HG03521 (cell line): ENCODE results near the gene SPATS2.
"Not testable (repeated sequence)": the region's sequence is repeated elsewhere in the genome, so short reads cannot be mapped to it uniquely, and the experiment has no call there.

Source experiments
- ATAC-seq: cut with Tn5 transposase; IDR thresholded peaks from one replicate; pipeline ENCODE4 v1.9.1; 2021; ENCODE audit warnings: mild to moderate bottlenecking, moderate library complexity; ENCODE audit not compliant: unreplicated experiment

The SPATS2 gene

DNA sequence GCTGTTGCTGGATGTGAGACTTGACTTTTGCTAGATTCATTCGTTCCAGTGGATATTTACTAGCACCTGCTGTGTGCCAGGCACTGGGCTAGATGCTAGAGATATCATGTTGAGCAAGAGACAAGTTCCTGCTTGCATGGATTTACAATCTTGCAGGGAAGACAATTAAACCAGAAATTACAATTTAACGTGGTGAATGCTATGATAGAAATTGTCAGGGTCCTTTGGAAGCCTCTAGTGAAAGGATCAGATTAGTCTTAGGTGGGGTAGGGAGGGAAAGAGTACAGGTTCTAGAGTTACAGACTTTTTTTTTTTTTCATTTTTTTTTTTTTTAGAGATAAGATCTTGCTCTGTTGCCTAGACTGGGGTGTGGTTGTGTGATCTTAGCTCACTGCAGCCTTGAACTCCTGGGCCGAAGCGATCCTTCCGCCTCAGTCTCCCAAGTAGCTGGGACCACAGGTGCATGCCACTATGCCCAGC is 36.7 kb downstream of the SPATS2 start:
- no peak for ATAC-seq

DNA sequence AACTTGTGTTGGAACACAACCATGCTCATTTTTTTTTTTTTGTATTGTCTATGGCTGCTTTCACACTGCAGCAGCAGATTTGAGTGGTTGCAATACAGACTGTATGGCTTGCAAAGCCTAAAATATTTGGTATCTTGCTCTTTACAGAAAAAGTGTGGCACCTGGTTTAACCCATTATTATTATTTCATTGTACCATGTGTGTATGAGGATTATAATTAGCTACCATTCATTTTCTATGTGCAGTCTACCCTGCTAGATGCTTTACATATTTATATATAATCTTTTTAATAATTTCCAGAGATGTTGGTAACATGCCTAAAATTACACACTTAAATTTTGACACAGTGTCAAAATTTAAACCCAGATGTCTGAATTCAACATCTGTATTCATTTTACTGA is 37.7 kb downstream of the SPATS2 start:
- no peak for ATAC-seq

- ATAC-seq, result no peak
Observed at GRCh38 chr12:49410818-49411217, 43.6 kb downstream of the SPATS2 start.

DNA sequence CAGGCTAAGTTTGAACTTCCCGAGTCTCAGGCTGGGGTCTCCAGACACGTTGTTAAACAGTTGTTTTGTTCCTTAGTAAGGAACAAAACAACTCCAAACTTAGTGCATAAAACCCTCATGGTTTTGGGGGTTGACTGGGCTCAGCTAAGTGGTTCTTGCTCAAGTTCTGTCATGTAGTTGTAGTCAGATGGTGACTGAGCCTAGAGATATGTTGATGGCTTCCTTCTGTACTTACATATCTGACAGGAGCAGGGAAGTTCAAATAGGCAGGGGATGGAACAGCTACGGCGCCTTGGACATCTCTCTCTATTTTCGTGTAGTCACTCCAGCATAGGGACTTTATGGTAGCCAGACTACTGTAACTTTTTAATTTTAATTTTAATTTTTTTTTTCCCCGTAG is 45.7 kb downstream of the SPATS2 start:
- no peak for ATAC-seq

- ATAC-seq, result no peak
Observed at GRCh38 chr12:49413796-49414195, 46.5 kb downstream of the SPATS2 start.

DNA sequence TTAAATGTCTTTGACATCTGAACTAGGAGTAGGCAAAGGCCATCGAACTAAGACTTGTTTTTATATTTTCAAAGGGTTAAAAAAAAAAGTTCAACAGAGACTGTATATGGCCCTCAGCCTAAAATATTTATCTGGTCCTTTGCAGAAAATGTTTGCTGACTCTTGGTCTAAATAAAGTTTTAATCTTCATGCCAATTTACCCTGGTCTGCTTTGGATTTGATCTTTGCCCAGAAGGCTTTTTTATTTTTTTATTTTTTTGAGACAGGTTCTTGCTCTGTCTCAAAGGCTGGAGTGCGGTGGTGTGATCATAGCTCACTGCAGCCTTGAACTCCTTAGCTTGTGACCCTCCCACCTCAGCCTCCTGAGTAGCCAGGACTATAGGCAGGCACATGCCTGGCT is 47.1 kb downstream of the SPATS2 start:
- no peak for ATAC-seq

GRCh38 chr12:49415521-49415970 is 48.3 kb downstream of the SPATS2 start:
- no peak for ATAC-seq

GRCh38 chr12:49416892-49417291 is 49.6 kb downstream of the SPATS2 start:
- ATAC-seq, result no peak

GRCh38 chr12:49417558-49417957 is 50.3 kb downstream of the SPATS2 start:
- ATAC-seq, result no peak

- ATAC-seq, result no peak
Observed at GRCh38 chr12:49420556-49420955, 53.3 kb downstream of the SPATS2 start.

- no peak for ATAC-seq
Observed at GRCh38 chr12:49422114-49422513, 54.9 kb downstream of the SPATS2 start.

GRCh38 chr12:49428793-49429192 is 61.5 kb downstream of the SPATS2 start:
- ATAC-seq, result no peak

DNA sequence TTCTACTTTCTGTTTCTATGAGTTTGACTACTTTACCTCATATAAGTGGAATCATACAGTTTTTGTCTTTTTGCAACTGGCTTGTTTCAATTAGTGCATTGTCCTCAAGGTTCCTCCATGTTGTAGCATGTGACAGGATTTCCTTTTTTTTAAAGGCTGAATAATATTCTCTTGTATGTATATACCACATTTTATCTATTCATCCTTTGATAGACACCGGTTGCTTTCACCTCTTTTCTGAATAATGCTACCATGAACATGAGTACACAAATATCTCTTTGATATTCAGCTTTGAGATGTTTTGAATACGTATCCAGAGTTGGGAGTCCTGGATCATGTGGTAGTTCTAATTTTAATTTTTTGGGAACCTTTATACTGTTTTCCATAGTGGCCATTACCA is 65.4 kb downstream of the SPATS2 start:
- no peak for ATAC-seq

- not testable (repeated sequence) for ATAC-seq
Observed at GRCh38 chr12:49436799-49437198, 69.5 kb downstream of the SPATS2 start.

DNA sequence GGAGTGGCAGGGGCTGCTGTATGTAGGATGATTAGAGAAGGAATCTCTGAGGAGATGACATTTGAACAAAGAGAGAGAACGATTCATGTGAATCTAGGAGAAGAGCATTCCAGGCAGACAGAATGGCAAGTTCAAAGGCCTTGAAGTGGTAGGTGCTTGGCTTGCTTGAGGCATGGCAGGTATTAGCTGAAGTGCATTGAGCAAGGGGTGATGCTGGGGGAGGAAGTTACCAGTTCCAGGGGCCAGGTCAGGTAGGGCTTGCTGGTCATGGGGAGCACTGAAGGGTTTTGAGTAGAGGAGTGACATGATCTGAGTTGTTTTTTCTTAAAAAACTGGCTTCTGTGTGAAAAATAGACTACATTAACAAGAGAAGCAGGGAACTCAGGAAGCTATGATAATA is 71.8 kb downstream of the SPATS2 start:
- no peak for ATAC-seq

DNA sequence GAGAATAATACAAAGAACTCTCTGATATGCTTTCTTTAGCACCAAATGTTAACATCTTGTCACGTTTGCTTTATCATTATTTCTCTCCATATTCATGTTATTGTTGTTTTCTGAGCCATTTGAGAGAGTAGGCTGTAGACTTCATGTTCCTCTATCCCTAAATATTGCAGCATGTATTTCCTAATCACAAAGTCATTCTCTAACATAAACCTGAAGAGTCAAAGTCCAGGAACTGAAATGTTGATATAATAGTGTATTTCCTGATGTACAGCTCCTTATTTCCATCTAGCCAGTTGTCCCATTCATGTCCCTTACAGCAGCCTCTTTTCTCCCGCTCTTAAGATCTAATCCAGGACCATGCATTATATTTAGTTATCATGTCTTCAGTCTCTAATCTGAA is 72.8 kb downstream of the SPATS2 start:
- no peak for ATAC-seq

DNA sequence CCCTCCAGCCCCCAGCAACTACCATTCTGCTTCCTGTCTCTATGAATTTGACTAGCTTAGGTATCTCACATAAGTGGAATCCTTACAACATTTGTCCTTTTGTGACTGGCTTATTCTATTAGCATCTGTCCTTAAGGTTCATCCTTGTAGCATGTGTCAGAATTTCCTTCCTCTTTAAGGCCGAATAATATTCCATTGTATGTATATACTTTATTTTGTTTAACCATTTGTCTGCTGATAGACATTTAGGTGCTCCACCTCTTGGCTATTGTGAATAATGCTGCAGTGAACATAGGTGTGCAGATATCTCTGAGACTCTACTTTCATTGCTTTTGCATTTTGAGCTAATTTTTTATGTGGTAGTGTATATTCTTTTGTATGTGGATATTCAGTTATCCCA is 75.7 kb downstream of the SPATS2 start:
- no peak for ATAC-seq

DNA sequence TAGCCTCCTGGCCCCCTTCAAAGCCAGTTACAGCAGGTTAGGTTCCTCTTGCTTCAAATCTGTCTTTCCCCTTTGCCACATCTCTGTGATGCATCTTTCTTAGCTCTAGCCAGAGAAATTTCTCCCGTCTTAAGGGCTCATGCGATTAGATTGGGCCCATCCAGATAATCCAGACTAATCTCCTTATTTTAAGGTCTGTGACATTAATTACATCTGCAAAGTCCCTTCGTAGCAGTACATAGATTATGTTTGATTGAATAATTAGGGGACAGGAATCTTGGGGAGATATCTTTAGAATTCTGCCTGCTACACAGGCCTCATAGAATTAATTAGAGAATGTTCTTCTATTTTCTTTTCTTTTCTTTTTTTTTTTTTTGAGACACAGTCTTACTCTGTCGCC is 79.3 kb downstream of the SPATS2 start:
- ATAC-seq, result no peak

DNA sequence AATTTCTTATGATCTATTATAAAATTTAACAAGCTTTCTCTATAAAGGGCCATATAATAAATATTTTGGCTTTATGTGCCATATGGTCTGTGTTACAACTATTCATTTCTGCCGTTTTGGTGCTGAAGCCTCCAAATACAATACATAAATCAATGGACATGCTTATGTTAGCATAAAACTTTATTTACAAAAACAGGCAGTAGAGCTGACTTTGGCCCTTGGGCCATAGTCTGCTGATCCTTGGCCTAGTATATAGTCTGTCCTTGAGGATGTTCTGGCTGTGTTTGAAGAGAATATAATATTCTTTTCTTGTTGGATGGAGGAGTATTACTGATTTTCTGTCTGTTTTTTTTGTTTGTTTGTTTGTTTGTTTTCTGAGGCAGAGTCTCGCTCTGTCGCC is 81.6 kb downstream of the SPATS2 start:
- no peak for ATAC-seq

DNA sequence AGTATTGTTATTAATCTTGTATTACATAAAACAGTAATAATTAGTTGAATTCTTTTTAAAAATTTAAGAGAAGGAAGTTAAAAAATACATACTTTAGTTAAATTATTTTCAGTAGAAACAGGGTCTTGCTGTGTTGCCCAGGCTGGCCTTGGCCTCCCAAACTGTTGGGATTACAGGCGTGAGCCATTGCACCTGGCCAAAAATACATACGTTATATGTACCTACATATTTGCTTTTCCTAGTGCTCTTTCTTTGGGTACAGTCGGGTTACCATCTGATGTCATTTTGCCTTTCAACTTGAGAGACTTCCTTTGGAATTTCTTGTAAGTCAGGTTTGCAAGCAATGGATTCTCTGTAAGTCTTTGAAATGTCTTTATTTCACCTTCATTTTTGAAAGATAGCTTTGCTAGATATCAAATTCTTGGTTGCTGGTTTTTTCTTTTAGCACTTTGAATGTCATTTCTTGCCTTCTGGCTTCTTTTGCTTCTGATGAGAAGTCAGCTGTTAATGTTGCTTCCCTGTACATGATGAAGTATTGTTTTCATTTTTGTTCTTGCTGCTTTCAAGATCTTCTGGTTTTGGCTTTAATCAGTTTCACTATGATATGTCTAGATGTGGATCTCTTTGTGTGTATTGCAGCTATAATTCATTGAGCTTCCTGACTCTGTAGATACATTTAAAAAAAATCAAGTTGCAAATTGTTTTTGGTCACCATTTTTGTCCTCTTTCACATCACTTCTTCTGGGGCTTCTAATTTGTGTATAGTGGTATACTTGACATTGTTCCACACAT is 84.4 kb downstream of the SPATS2 start:
- ATAC-seq, result no peak

GRCh38 chr12:49455501-49455900 is 88.2 kb downstream of the SPATS2 start:
- ATAC-seq, result no peak

DNA sequence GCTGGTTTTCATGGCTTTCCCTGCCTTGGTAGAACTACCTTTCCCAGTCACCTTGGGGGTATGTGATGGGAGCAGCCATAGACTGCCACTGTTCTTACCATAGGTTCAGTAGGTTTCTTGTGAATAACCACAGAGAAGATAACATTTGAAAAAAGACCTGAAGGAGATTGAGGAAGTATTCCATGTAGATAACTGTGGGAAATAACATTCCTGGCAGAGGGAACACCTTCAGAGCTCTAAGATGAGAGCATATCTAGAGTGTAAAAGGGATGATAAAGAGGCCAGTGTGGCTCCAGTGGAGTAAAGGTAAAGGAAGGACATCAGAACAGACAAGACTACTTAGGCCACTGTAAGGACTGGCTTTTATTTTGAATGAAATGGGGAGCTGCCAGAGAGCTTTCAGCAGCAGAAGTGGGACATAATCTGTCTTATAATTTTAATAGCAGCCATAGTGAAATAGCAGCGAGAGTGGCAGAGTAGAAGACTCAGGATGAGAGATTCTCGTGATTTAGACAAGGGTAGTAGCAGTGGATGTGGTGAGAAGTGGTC is 88.9 kb downstream of the SPATS2 start:
- no peak for ATAC-seq

GRCh38 chr12:49458816-49459215 is 91.6 kb downstream of the SPATS2 start:
- ATAC-seq, result no peak
